Measurements from ENCODE around the gene PLPP6. TPM values are rescaled to one million over a fixed set of nuclear protein-coding genes. Genes with fewer than 3 reads are reported as not detected.
A peak's percentile ranks its signal among the peaks of the same experiment; 100 is the strongest.

The PLPP6 gene
- total RNA-seq (2016; rRNA removed; fragmentation: Illumina TruSeq; extraction: Trizol) (9.0 and 15.5 TPM in 2 replicates), polyA plus RNA-seq (2011; rRNA removed) (12.1 and 13.1 TPM in 2 replicates), polyA minus RNA-seq (2011; rRNA and poly(A)+ RNA removed; ENCODE audit: low replicate concordance) (9.2 and 31.7 TPM in 2 replicates), Bru-seq, nascent RNA (percentile 87 among the genes with signal in this experiment), BruChase-seq, experiment 1, labeled RNA remaining after a 6-hour chase (percentile 95 among the genes with signal in this experiment), BruChase-seq, experiment 2, labeled RNA remaining after a 2-hour chase (percentile 92 among the genes with signal in this experiment)
- 1.6 and 1.7 TPM in 2 replicates for total RNA-seq (2016; cell fraction: cytosol; rRNA removed; fragmentation: Illumina TruSeq; extraction: Trizol; ENCODE audit: low read depth)
- total RNA-seq (2016; cell fraction: insoluble cytoplasmic fraction; rRNA removed; fragmentation: Illumina TruSeq; extraction: Trizol): 7.5 and 14.7 TPM in 2 replicates
- 5.4 and 5.8 TPM in 2 replicates for total RNA-seq (2016; cell fraction: membrane; rRNA removed; fragmentation: Illumina TruSeq; extraction: Trizol)
- total RNA-seq (2016; cell fraction: nucleus; rRNA removed; fragmentation: Illumina TruSeq; extraction: Trizol): 19.8 and 23.6 TPM in 2 replicates
- 7.2 and 9.6 TPM in 2 replicates for polyA plus RNA-seq (2011; cell fraction: cytosol; rRNA removed)
- 7.8 and 9.0 TPM in 2 replicates for polyA plus RNA-seq (2011; cell fraction: nucleus; rRNA removed)
- 10.5 and 13.4 TPM in 2 replicates for polyA plus RNA-seq (2012)
- 0.84 and 0.86 TPM in 2 replicates for polyA plus RNA-seq (2016; cell fraction: cytosol; fragmentation: Illumina TruSeq; extraction: Trizol; ENCODE audit: low read depth)
- 7.6 and 8.5 TPM in 2 replicates for polyA plus RNA-seq (2016; cell fraction: insoluble cytoplasmic fraction; fragmentation: Illumina TruSeq; extraction: Trizol; ENCODE audit: low read depth)
- 2.5 and 2.6 TPM in 2 replicates for polyA plus RNA-seq (2016; cell fraction: membrane; fragmentation: Illumina TruSeq; extraction: Trizol; ENCODE audit: low read depth)
- polyA plus RNA-seq (2016; cell fraction: nucleus; fragmentation: Illumina TruSeq; extraction: Trizol; ENCODE audit: insufficient read depth, low read depth): 21.1 and 22.3 TPM in 2 replicates
- polyA minus RNA-seq (2011; cell fraction: cytosol; rRNA and poly(A)+ RNA removed): 11.3 and 12.7 TPM in 2 replicates
- polyA minus RNA-seq (2011; cell fraction: nucleus; rRNA and poly(A)+ RNA removed): 16.4 and 17.3 TPM in 2 replicates
- long read RNA-seq, experiment 1, transcript PLPP6-201 (1 exons, 2,944 nt): major isoform, 20 of 20 reads
- long read RNA-seq, experiment 1, partial matches to known transcripts: 0 of 20 reads
- long read RNA-seq, experiment 1, other reads (novel, unspliced or antisense): 0 of 20 reads
- long read RNA-seq, experiment 2, transcript PLPP6-201 (1 exons, 2,944 nt): major isoform, 33 of 33 reads
- long read RNA-seq, experiment 2, partial matches to known transcripts: 0 of 33 reads
- long read RNA-seq, experiment 2, other reads (novel, unspliced or antisense): 0 of 33 reads

- ATAC-seq: peak; percentile 92
- whole genome bisulfite sequencing (ENCODE audit: low lambda C conversion rate): 2% methylated on average over 17 of the region's 70 CpGs
- Histone ChIP-seq H3K4me1 (ENCODE audit: insufficient read depth, low read length) (peaks cover 61% of the 10 kb centered on the region), H4K20me1 (ENCODE audit: insufficient read depth, low read length) (no peaks in the 10 kb centered on the region), H3K27me3 (ENCODE audit: control insufficient read depth in 1 of 2, insufficient read depth in 2 of 2, low read length in 2 of 2) (no peaks in the 10 kb centered on the region), H3K79me2 (ENCODE audit: insufficient read depth, low read length) (peaks cover 12% of the 10 kb centered on the region), H3K9ac (ENCODE audit: insufficient read depth, low read depth, low read length) (peak within 1 kb of the TSS; percentile 86), H3K4me2 (ENCODE audit: low read depth, low read length) (peak within 1 kb of the TSS; percentile 98), H2AFZ (ENCODE audit: low read length) (no peak within 1 kb of the TSS), H3K36me3 (replicated peaks in 1 of 2; ENCODE audit: control insufficient read depth in 1 of 2, insufficient read depth in 2 of 2, low read length in 2 of 2) (no peaks in the 10 kb centered on the region), H3K4me3 (replicated peaks in 1 of 3; ENCODE audit: insufficient read depth in 1 of 3, low read depth in 2 of 3, low read length in 3 of 3) (peak within 1 kb of the TSS; percentile 75 to 81 (median 77)), H3K9me3 (ENCODE audit: low read length) (no peaks in the 10 kb centered on the region), H3K27ac (ENCODE audit: extremely low read length, insufficient read depth, low read length) (peak within 1 kb of the TSS; percentile 93)
- TSS peak; percentile 55 for BruUV-seq (replicated peaks)
- peak; percentile 86 for DNase-seq (ENCODE audit: low spot score)
- intact Hi-C loops (cut with micrococcal nuclease; ENCODE audit: unreplicated experiment) (loop anchor here (5.0 kb wide), 1 partner anchor 35 kb away; no protein-coding TSS in a partner anchor), in situ Hi-C loops (cut with HindIII; ENCODE audit: extremely low pct_ligation_motif_present, low pct_unique_long_range_greater_than_20kb) (no loop called here)
- POLR2A ChIA-PET: interaction anchor here (0.6 to 2.6 kb wide), 11 partner anchors 13 to 966 kb away, joined by 3 to 34 read pairs (median 5); partner anchors contain the start of genes AK3, CDC37L1 and RIC1
- CTCF ChIA-PET (ENCODE audit: low intra/inter-chr PET ratio, low total read pairs): interaction anchor here (1.0 to 1.1 kb wide), 2 partner anchors 18 to 22 kb away, joined by 3 read pairs; partner anchors contain the start of gene CDC37L1
- peak; percentile 44 for FAIRE-seq
- TF ChIP-seq, protein P1, sequence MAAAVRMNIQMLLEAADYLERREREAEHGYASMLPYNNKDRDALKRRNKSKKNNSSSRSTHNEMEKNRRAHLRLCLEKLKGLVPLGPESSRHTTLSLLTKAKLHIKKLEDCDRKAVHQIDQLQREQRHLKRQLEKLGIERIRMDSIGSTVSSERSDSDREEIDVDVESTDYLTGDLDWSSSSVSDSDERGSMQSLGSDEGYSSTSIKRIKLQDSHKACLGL (CRISPR knock-in tag; IDR thresholded peaks at IDR 0.05): peak; percentile 90
- peak; percentile 94; the same call in 1 of the 2 replicates for TF ChIP-seq RBAK (CRISPR knock-in tag; IDR thresholded peaks at IDR 0.05)
- no peak; the same call in none of the 2 replicates for TF ChIP-seq KDM3A (CRISPR knock-in tag; IDR thresholded peaks at IDR 0.05; ENCODE audit: low read depth)
- 0 out of 2 replicates have a peak, but pooled peaks have one; percentile 55 for TF ChIP-seq KLF15 (CRISPR knock-in tag; IDR thresholded peaks at IDR 0.05; ENCODE audit: borderline replicate concordance)
- 0 out of 2 replicates have a peak, but pooled peaks have one; percentile 42 for TF ChIP-seq ZNF143 (CRISPR knock-in tag; IDR thresholded peaks at IDR 0.05)
- TF ChIP-seq, protein P2, sequence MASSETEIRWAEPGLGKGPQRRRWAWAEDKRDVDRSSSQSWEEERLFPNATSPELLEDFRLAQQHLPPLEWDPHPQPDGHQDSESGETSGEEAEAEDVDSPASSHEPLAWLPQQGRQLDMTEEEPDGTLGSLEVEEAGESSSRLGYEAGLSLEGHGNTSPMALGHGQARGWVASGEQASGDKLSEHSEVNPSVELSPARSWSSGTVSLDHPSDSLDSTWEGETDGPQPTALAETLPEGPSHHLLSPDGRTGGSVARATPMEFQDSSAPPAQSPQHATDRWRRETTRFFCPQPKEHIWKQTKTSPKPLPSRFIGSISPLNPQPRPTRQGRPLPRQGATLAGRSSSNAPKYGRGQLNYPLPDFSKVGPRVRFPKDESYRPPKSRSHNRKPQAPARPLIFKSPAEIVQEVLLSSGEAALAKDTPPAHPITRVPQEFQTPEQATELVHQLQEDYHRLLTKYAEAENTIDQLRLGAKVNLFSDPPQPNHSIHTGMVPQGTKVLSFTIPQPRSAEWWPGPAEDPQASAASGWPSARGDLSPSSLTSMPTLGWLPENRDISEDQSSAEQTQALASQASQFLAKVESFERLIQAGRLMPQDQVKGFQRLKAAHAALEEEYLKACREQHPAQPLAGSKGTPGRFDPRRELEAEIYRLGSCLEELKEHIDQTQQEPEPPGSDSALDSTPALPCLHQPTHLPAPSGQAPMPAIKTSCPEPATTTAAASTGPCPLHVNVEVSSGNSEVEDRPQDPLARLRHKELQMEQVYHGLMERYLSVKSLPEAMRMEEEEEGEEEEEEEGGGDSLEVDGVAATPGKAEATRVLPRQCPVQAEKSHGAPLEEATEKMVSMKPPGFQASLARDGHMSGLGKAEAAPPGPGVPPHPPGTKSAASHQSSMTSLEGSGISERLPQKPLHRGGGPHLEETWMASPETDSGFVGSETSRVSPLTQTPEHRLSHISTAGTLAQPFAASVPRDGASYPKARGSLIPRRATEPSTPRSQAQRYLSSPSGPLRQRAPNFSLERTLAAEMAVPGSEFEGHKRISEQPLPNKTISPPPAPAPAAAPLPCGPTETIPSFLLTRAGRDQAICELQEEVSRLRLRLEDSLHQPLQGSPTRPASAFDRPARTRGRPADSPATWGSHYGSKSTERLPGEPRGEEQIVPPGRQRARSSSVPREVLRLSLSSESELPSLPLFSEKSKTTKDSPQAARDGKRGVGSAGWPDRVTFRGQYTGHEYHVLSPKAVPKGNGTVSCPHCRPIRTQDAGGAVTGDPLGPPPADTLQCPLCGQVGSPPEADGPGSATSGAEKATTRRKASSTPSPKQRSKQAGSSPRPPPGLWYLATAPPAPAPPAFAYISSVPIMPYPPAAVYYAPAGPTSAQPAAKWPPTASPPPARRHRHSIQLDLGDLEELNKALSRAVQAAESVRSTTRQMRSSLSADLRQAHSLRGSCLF (CRISPR knock-in tag; IDR thresholded peaks at IDR 0.05; ENCODE audit: borderline replicate concordance): no peak
- no peak for TF ChIP-seq PLSCR1 (CRISPR knock-in tag; IDR thresholded peaks at IDR 0.05; ENCODE audit: borderline replicate concordance)
- no peak for TF ChIP-seq ZNF329 (CRISPR knock-in tag; IDR thresholded peaks at IDR 0.05; ENCODE audit: low read depth)
These were observed at the start of gene PLPP6 for GRCh38 chr9:4662108-4662988. PLPP6 (plus strand) TSS chr9:4662294; CDS start chr9:4662376, 82 bp downstream.

All from HepG2 (cell line).